Aorta (tissue), 5 donors: ENCODE measurements around the gene MAST1. TPM values are rescaled to one million over a fixed set of nuclear protein-coding genes. Genes with fewer than 3 reads are reported as not detected.

Experiments used
- ATAC-seq: fragments of 200-7000 bp; cut with Tn5 transposase; one replicate; pipeline ENCODE4 v1.9.1; 2022; ENCODE audit warnings: moderate library complexity; ENCODE audit not compliant: low FRiP score
- DNase-seq, 2 donors: peaks; one replicate each; pipeline ENCODE4 v3.0.0-alpha.2; 2020
- H3K27ac ChIP-seq, 2 donors: one replicate each; pipeline ENCODE4 v1.5.1; 2013; ENCODE audit warnings: low read length in 2 of 2, mild to moderate bottlenecking in 2 of 2, moderate library complexity in 2 of 2, control low read depth in 1 of 2, inconsistent platforms in 1 of 2, low read depth in 1 of 2
- H3K27me3 ChIP-seq, 2 donors: one replicate each; pipeline ENCODE4 v1.6.1; 2013; ENCODE audit warnings: control low read depth in 1 of 2, low read length in 1 of 2, mild to moderate bottlenecking in 1 of 2, moderate library complexity in 1 of 2; ENCODE audit not compliant: insufficient read depth in 2 of 2, control insufficient read depth in 1 of 2
- H3K36me3 ChIP-seq, 2 donors: one replicate each; pipeline ENCODE4 v1.6.1; 2013; ENCODE audit warnings: control low read depth in 1 of 2, low read length in 1 of 2, mild to moderate bottlenecking in 1 of 2; ENCODE audit not compliant: insufficient read depth in 2 of 2, control insufficient read depth in 1 of 2
- H3K4me1 ChIP-seq, 2 donors: one replicate each; pipeline ENCODE4 v1.6.1; 2013; ENCODE audit warnings: low read length in 2 of 2, control low read depth in 1 of 2, mild to moderate bottlenecking in 1 of 2, moderate library complexity in 1 of 2; ENCODE audit not compliant: insufficient read depth in 2 of 2, control insufficient read depth in 1 of 2
- H3K4me3 ChIP-seq, 2 donors: one replicate each; pipeline ENCODE4 v1.5.1; 2013; ENCODE audit warnings: low read length in 2 of 2, control low read depth in 1 of 2, mild to moderate bottlenecking in 1 of 2
- H3K9me3 ChIP-seq: one replicate; pipeline ENCODE4 v1.6.1; 2013; ENCODE audit warnings: mild to moderate bottlenecking, low read length; ENCODE audit not compliant: control insufficient read depth
- WGBS, 2 donors: extraction: QIAGEN DNeasy Blood & Tissue Kit; methylation state at CpG; one replicate each; pipeline ENCODE4 v1.1.7; 2013; 5-methylcytosine and 5-hydroxymethylcytosine counted together
- intact Hi-C, 2 donors: fragments of 100-400 bp; cut with DNase I; formaldehyde crosslinking; loops; one replicate each; pipeline versions ENCODE4 v1.14.2 to v1.15.0; 2022
- polyA plus RNA-seq, 2 donors: library from polyadenylated mRNA; stranded (reverse); fragments of 200-250 nt; gene quantifications; one replicate each; pipeline ENCODE4 v1.2.3, GENCODE V29; 2013
- total RNA-seq, 2 donors: library from RNA; stranded (reverse); fragmentation: NEBNext Ultra II Directional; extraction: Animal tissue kit (Norgen Biotek cat#: 25700); gene quantifications; one replicate each; pipeline ENCODE4 v1.2.1, GENCODE V29; 2021
- donor health status: healthy with polysubstance abuse.
- donor health status: Bipolar disorder and iron deficiency.
- donor health status: DM: no; HTN: no; CAD: no.
- donor health status: DM: no; HTN: no; CAD: no.
- donor health status: DM: yes; HTN: yes; CAD: no.

MAST1 gene
- total and polyA plus RNA-seq, 4 donors = 0.13 to 0.54 TPM; not detected in 2

DNA sequence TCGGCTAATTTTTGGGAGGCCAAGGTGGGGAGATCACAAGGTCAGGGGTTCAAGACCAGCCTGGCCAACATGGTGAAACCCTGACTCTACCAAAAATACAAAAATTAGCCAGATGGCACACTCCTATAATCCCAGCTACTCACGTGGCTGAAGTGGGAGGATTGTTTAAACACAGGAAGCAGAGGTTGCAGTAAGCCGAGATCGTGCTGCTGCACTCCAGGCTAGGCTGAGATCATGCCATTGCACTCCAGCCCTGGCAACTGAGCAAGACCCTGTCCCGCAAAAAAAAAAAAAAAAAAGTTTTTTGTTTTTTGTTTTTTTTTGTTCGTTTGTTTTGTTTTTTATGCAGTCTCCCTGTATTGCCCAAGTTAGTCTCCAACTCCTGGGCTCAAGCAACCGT lies 21.2 kb downstream of the MAST1 start:
- WGBS, 2 donors = 51 to 61% methylated on average over 7 of the region's 7 CpGs
- Histone ChIP-seq H3K27me3 (no peaks in the 10 kb centered on the region), H3K4me1 (no peaks in the 10 kb centered on the region), H3K9me3 (no peaks in the 10 kb centered on the region), H3K27ac (no peak overlapping the region), H3K36me3 (no peaks in the 10 kb centered on the region), H3K4me3 (no peak overlapping the region)
- ATAC-seq (no peak), DNase-seq (no peak)
- intact Hi-C loops = no loop called here

DNA sequence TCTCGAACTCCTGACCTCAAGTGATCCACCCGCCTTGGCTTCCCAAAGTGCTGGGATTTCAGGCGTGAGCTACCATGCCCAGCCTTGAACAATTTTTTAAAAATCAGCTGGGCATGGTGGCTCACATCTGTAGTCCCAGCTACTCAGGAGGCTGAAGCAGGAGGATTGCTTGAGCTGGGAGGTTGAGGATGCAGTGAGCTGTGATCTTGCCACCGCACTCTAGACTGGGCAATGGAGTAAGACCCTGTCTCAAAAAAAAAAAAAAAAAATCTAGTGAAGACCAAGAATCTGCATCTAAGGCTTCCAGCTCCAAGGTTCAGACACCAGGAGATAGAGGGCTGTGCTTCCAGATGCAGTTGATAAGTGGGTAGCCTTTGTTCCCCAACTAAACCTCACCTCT lies 25.8 kb downstream of the MAST1 start:
- no peak overlapping the region for H3K27ac ChIP-seq
- intact Hi-C loops = no loop called here
- no peak for DNase-seq
- no peaks in the 10 kb centered on the region for H3K36me3 ChIP-seq
- ATAC-seq = no peak
- H3K9me3 ChIP-seq = no peaks in the 10 kb centered on the region
- no peak overlapping the region for H3K4me3 ChIP-seq
- H3K4me1 ChIP-seq = no peaks in the 10 kb centered on the region
- WGBS, 2 donors = 91 to 93% methylated on average over 4 of the region's 4 CpGs
- H3K27me3 ChIP-seq = no peaks in the 10 kb centered on the region

DNA sequence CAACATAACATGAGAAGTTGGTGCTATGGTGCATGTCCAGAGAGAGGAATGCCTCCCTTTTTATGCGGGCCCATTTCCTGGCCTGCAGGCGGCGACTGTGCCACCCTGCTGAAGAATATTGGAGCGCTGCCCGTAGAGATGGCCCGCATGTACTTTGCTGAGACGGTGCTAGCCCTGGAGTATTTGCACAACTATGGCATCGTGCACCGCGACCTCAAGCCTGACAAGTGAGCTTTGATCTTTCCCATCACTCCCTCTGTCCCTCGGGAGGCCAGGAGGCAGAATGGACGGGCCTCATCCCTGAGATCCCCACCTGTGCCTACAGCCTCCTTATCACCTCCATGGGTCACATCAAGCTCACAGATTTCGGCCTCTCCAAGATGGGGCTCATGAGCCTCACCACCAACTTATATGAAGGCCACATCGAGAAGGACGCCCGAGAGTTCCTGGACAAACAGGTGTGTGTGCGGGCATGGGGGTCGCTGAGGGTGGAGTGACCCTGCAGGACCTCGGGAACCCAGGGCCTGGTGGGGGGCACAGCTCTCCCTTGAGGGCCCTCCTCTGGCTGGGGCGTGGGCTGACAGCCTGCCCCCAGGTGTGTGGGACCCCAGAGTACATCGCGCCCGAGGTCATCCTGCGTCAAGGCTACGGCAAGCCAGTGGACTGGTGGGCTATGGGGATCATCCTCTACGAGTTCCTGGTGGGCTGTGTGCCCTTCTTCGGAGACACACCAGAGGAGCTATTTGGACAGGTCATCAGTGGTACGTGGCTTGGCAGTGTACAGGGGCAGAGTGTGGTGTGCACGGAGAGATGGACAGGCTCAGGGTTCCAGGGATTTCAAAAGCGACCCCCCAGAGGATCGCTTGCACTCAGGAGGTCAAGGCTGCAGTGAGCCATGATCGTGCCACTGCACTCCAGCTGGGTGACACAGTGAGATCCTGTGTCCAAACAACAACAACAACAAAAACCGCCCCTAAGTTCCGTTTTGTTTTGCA lies 26.7 kb downstream of the MAST1 start:
- WGBS, 2 donors = 86% methylated on average over 32 to 34 of the region's 34 CpGs
- no peak overlapping the region for H3K27ac ChIP-seq
- ATAC-seq (peak; percentile 49), DNase-seq (no peak)
- no peak overlapping the region for H3K4me3 ChIP-seq
- no peaks in the 10 kb centered on the region for H3K4me1 ChIP-seq
- H3K27me3 ChIP-seq = no peaks in the 10 kb centered on the region
- H3K36me3 ChIP-seq = no peaks in the 10 kb centered on the region
- intact Hi-C loops = no loop called here
- H3K9me3 ChIP-seq = no peaks in the 10 kb centered on the region

GRCh38 chr19:12865746-12866415 lies 27.6 kb downstream of the MAST1 start:
- H3K27me3 ChIP-seq = no peaks in the 10 kb centered on the region
- no peak for DNase-seq
- no peak overlapping the region for H3K27ac ChIP-seq
- intact Hi-C loops = no loop called here
- ATAC-seq = no peak
- no peaks in the 10 kb centered on the region for H3K36me3 ChIP-seq
- no peaks in the 10 kb centered on the region for H3K9me3 ChIP-seq
- no peaks in the 10 kb centered on the region for H3K4me1 ChIP-seq
- 81 to 83% methylated on average over 19 of the region's 19 CpGs for WGBS, 2 donors
- H3K4me3 ChIP-seq = no peak overlapping the region

DNA sequence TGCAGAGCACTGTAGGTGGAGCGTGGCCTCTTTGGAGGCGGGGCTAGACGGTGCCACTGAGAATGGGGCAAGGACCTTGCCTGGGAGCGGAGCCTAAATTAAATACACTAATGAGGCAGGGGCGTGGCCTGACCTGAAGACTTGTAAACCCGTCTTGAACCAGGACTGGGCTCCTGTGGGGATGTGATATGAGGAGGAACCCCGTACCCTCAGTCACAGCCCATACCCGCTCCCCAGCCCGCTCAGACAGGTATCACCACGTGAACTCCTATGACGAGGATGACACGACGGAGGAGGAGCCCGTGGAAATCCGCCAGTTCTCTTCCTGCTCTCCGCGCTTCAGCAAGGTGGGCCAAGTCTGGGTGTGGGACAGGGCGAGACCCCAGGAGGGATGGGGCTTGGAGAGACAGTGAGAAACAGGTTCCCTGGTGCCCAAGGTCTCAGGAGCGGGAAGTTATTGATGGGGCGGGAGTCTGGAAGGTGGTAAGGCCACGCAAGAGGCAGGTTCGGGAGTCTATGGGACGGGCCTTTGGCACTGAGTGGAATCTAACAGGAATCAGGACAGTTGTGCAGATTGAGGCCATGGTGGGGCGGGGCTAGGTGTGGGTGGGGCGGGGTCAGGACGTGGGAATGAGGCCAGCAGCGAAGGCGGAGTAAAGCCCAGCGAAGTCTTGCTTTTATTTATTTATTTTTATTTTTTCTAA lies 28.3 kb downstream of the MAST1 start:
- H3K4me3 ChIP-seq = no peak overlapping the region
- H3K36me3 ChIP-seq = no peaks in the 10 kb centered on the region
- ATAC-seq (no peak), DNase-seq (no peak)
- H3K27ac ChIP-seq = no peak overlapping the region
- no peaks in the 10 kb centered on the region for H3K27me3 ChIP-seq
- H3K4me1 ChIP-seq = no peaks in the 10 kb centered on the region
- no peaks in the 10 kb centered on the region for H3K9me3 ChIP-seq
- WGBS, 2 donors = 87 to 89% methylated on average over 29 of the region's 29 CpGs
- intact Hi-C loops = no loop called here

- WGBS, 2 donors = 12 to 16% methylated on average over 36 to 51 of the region's 51 CpGs
- DNase-seq (peak in 1 of 2 donors; percentile 87), ATAC-seq (peak; percentile 69)
- Histone ChIP-seq H3K27me3 (no peaks in the 10 kb centered on the region), H3K27ac (no peak overlapping the region), H3K4me3 (no peak overlapping the region), H3K36me3 (no peaks in the 10 kb centered on the region), H3K9me3 (no peaks in the 10 kb centered on the region), H3K4me1 (no peaks in the 10 kb centered on the region)
- intact Hi-C loops = no loop called here
Observed at GRCh38 chr19:12867120-12868099, 29.1 kb downstream of the MAST1 start.

GRCh38 chr19:12868540-12869112 lies 30.3 kb downstream of the MAST1 start:
- Histone ChIP-seq H3K4me3 (no peak overlapping the region), H3K9me3 (no peaks in the 10 kb centered on the region), H3K4me1 (no peaks in the 10 kb centered on the region), H3K27ac (no peak overlapping the region), H3K27me3 (no peaks in the 10 kb centered on the region), H3K36me3 (no peaks in the 10 kb centered on the region)
- intact Hi-C loops = no loop called here
- ATAC-seq (no peak), DNase-seq (no peak)
- 94 to 96% methylated on average over 10 of the region's 10 CpGs for WGBS, 2 donors
